ENCODE results near the gene AFAP1L2.

Gene AFAP1L2

GRCh38 chr10:114282526-114282925, 121.8 kb downstream of the AFAP1L2 start:
- CTCF ChIA-PET: no interaction called here
- H3K27ac ChIP-seq: no peak overlapping the region
- POLR2A ChIA-PET (ENCODE audit: low non-redundant PET): no interaction called here
- DNase-seq (ENCODE audit: low spot score): no peak
- TF ChIP-seq CTCF (conservative IDR thresholded peaks at IDR 0.05; ENCODE audit: low read depth): no peak

GRCh38 chr10:114281461-114281860, 122.8 kb downstream of the AFAP1L2 start:
- DNase-seq (ENCODE audit: low spot score): no peak
- ChIA-PET CTCF (interaction anchor here (0.7 to 1.0 kb wide), 2 partner anchors 10 to 177 kb away, joined by 3 read pairs; no protein-coding TSS in a partner anchor), POLR2A (ENCODE audit: low non-redundant PET) (no interaction called here)
- no peak overlapping the region for H3K27ac ChIP-seq
- no peak for TF ChIP-seq CTCF (conservative IDR thresholded peaks at IDR 0.05; ENCODE audit: low read depth)

- ChIA-PET CTCF (interaction anchor here (0.7 to 1.0 kb wide), 2 partner anchors 10 to 177 kb away, joined by 3 read pairs; no protein-coding TSS in a partner anchor), POLR2A (ENCODE audit: low non-redundant PET) (no interaction called here)
- no peak for DNase-seq (ENCODE audit: low spot score)
- TF ChIP-seq CTCF (conservative IDR thresholded peaks at IDR 0.05; ENCODE audit: low read depth): no peak
- H3K27ac ChIP-seq: no peak overlapping the region
These were observed 123.3 kb downstream of the AFAP1L2 start for GRCh38 chr10:114281006-114281405.

- CTCF ChIA-PET: interaction anchor here (0.7 kb wide), 1 partner anchor 35 kb away, joined by 3 read pairs; no protein-coding TSS in a partner anchor
- POLR2A ChIA-PET (ENCODE audit: low non-redundant PET): interaction anchor here (0.6 kb wide), 1 partner anchor 91 kb away, joined by 3 read pairs; no protein-coding TSS in a partner anchor
- TF ChIP-seq CTCF (conservative IDR thresholded peaks at IDR 0.05; ENCODE audit: low read depth): no peak
- peak; percentile 66 for DNase-seq (ENCODE audit: low spot score)
- no peak overlapping the region for H3K27ac ChIP-seq
These were observed 124.2 kb downstream of the AFAP1L2 start for GRCh38 chr10:114279901-114280644.

GRCh38 chr10:114279289-114279688, 125.0 kb downstream of the AFAP1L2 start:
- no peak for DNase-seq (ENCODE audit: low spot score)
- TF ChIP-seq CTCF (conservative IDR thresholded peaks at IDR 0.05; ENCODE audit: low read depth): no peak
- ChIA-PET POLR2A (ENCODE audit: low non-redundant PET) (no interaction called here), CTCF (no interaction called here)
- no peak overlapping the region for H3K27ac ChIP-seq

GRCh38 chr10:114278884-114279191, 125.5 kb downstream of the AFAP1L2 start:
- no peak for TF ChIP-seq CTCF (conservative IDR thresholded peaks at IDR 0.05; ENCODE audit: low read depth)
- ChIA-PET CTCF (interaction anchor here (0.9 kb wide), 1 partner anchor 12 kb away, joined by 4 read pairs; no protein-coding TSS in a partner anchor), POLR2A (ENCODE audit: low non-redundant PET) (no interaction called here)
- DNase-seq (ENCODE audit: low spot score): no peak
- no peak overlapping the region for H3K27ac ChIP-seq
